Measurements from ENCODE around the gene JMY. TPM values are rescaled to one million over a fixed set of nuclear protein-coding genes. Genes with fewer than 3 reads are reported as not detected.

JMY gene
- total RNA-seq, 1 donor from 2014 or later = 6.9 TPM

- POLR2A ChIA-PET = no interaction called here
- ATAC-seq (ENCODE audit: low read depth) (no peak), DNase-seq (no peak)
- Mint-ChIP-seq H3K27me3 (no peaks in the 10 kb centered on the region), H3K27ac (no peak overlapping the region), H3K9me3 (no peaks in the 10 kb centered on the region), H3K4me1 (peaks cover 9% of the 10 kb centered on the region), H3K4me3 (no peak overlapping the region), H3K36me3 (ENCODE audit: low read depth) (no peaks in the 10 kb centered on the region)
- intact Hi-C loops (cut with micrococcal nuclease) = no loop called here
- TF ChIP-seq, protein P1, sequence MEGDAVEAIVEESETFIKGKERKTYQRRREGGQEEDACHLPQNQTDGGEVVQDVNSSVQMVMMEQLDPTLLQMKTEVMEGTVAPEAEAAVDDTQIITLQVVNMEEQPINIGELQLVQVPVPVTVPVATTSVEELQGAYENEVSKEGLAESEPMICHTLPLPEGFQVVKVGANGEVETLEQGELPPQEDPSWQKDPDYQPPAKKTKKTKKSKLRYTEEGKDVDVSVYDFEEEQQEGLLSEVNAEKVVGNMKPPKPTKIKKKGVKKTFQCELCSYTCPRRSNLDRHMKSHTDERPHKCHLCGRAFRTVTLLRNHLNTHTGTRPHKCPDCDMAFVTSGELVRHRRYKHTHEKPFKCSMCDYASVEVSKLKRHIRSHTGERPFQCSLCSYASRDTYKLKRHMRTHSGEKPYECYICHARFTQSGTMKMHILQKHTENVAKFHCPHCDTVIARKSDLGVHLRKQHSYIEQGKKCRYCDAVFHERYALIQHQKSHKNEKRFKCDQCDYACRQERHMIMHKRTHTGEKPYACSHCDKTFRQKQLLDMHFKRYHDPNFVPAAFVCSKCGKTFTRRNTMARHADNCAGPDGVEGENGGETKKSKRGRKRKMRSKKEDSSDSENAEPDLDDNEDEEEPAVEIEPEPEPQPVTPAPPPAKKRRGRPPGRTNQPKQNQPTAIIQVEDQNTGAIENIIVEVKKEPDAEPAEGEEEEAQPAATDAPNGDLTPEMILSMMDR (IDR thresholded peaks at IDR 0.05) = no peak
- CTCF ChIA-PET = no interaction called here
Measured at GRCh38 chr5:79227484-79228025, 8.4 kb upstream of the JMY start.

DNA sequence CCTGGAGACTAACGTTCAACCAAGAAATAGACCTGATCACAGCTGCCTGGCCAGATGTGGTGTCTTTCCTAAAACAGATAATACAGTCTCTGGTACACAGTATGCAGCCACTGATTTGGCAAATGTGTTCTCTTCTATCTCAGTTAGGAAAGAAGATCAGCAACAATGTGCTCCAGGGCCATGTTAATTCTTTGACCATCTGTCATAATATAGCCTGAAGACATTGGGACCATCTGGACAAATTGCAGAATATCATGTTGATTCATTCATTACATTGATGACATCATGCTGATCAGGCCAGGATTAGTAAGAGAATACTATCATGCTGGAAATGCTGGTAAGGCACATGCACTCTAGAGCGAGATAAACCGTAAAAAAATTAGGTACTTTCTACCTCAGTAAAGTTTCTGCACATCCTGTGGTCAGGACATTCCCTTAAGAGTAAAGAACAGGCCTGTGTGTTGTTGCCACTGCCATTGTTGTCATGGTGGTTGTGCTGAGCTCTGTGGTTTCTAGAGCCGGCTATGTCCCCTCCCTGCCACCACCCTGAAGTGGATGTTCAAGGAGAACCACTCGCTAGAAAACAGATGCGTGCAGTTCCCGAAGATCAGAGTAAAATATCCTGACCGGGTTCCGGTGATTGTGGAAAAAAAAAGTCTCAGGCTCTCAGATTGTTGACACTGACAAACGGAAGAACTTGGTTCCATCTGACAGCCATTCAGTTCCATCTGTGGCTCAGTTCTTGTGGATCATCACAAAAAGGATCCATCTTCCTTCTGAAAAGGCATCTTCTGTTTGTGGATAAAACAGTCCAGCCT lies 6.4 kb upstream of the JMY start:
- peaks cover 7% of the 10 kb centered on the region for H3K4me1 Mint-ChIP-seq
- no peaks in the 10 kb centered on the region for H3K9me3 Mint-ChIP-seq
- no peaks in the 10 kb centered on the region for H3K27me3 Mint-ChIP-seq
- ATAC-seq (ENCODE audit: low read depth) (peak; percentile 57), DNase-seq (no peak)
- no peak overlapping the region for H3K4me3 Mint-ChIP-seq
- no peak overlapping the region for H3K27ac Mint-ChIP-seq
- intact Hi-C loops (cut with micrococcal nuclease) = loop anchor here (10.0 kb wide), 2 partner anchors 95 to 1425 kb away; partner anchors contain the start of genes DHFR and MSH3
- POLR2A ChIA-PET = no interaction called here
- TF ChIP-seq, protein P1 (IDR thresholded peaks at IDR 0.05) = no peak
- H3K36me3 Mint-ChIP-seq (ENCODE audit: low read depth) = no peaks in the 10 kb centered on the region
- CTCF ChIA-PET = no interaction called here

DNA sequence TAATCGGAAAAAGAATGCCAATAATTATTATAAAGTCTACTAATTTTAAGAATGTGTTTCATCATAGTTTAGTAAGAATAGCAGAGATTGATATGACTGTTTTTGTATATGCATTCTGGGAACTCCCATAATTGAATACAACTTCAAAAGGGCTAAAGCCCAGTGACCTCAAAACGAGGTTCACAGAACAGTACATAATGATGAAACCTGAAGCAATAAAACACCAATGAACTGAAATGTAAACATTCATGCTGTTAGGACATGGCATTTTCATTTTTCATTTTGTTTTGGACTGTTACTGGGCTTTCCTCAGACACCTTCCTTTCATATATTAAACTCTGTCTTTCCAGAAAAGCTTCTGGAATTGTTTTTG lies 684 bp upstream of the JMY start:
- ATAC-seq (ENCODE audit: low read depth) (peak; percentile 15), DNase-seq (no peak)
- peaks cover 28% of the 10 kb centered on the region for H3K4me1 Mint-ChIP-seq
- H3K27me3 Mint-ChIP-seq = no peaks in the 10 kb centered on the region
- ChIA-PET POLR2A (interaction anchor here (0.8 kb wide), 1 partner anchor 911 kb away, joined by 4 read pairs; no protein-coding TSS in a partner anchor), CTCF (no interaction called here)
- peak overlapping the region; percentile 94 for H3K27ac Mint-ChIP-seq
- TF ChIP-seq, protein P1 (IDR thresholded peaks at IDR 0.05) = no peak
- intact Hi-C loops (cut with micrococcal nuclease) = loop anchor here (1.0 to 10.0 kb wide), 8 partner anchors 100 to 1458 kb away; partner anchors contain the start of genes DHFR, MSH3, SERINC5 and TBCA
- H3K36me3 Mint-ChIP-seq (ENCODE audit: low read depth) = peaks cover 8% of the 10 kb centered on the region
- peak overlapping the region; percentile 89 for H3K4me3 Mint-ChIP-seq
- no peaks in the 10 kb centered on the region for H3K9me3 Mint-ChIP-seq

- Mint-ChIP-seq H3K27ac (no peak overlapping the region), H3K9me3 (no peaks in the 10 kb centered on the region), H3K4me3 (peak overlapping the region; percentile 91), H3K4me1 (peaks cover 37% of the 10 kb centered on the region), H3K36me3 (ENCODE audit: low read depth) (peaks cover 8% of the 10 kb centered on the region), H3K27me3 (no peaks in the 10 kb centered on the region)
- CTCF ChIA-PET = no interaction called here
- TF ChIP-seq, protein P1 (IDR thresholded peaks at IDR 0.05) = no peak
- POLR2A ChIA-PET = interaction anchor here (0.6 to 1.4 kb wide), 4 partner anchors 37 to 1019 kb away, joined by 3 to 6 read pairs (median 4); partner anchors contain the start of genes HOMER1, SERINC5 and TENT2
- intact Hi-C loops (cut with micrococcal nuclease) = loop anchor here (1.0 to 10.0 kb wide), 7 partner anchors 102 to 1418 kb away; partner anchors contain the start of genes DHFR, HOMER1, MSH3 and SERINC5
- DNase-seq (no peak), ATAC-seq (ENCODE audit: low read depth) (peak; percentile 26)
Measured at GRCh38 chr5:79236362-79236969, 535 bp downstream of the JMY start.

All from activated B cell treated with CpG ODN at 0.5 μM for 24 hours (primary cell).